Tibial nerve (tissue), 4 donors: ENCODE data around the gene MDN1.

Experiments
- EP300 ChIP-seq, 2 donors: sonication (generic); formaldehyde crosslinking; IDR thresholded peaks; one replicate each; pipeline ENCODE4 v1.6.1; 2017; ENCODE audit warnings: antibody characterized with exemption in 2 of 2, mild to moderate bottlenecking in 1 of 2
- TF ChIP-seq, protein P1 (sequence below), 5 experiments: fragments of 200-600 bp in 3 of 5; fragments of 450-650 bp in 2 of 5; sonication (generic) in 3 of 5; IDR thresholded peaks; one replicate each; pipeline ENCODE4 v1.5.1; 2016 to 2019; ENCODE audit warnings: antibody characterized with exemption in 5 of 5, mild to moderate bottlenecking in 3 of 5, moderate library complexity in 2 of 5

DNA sequence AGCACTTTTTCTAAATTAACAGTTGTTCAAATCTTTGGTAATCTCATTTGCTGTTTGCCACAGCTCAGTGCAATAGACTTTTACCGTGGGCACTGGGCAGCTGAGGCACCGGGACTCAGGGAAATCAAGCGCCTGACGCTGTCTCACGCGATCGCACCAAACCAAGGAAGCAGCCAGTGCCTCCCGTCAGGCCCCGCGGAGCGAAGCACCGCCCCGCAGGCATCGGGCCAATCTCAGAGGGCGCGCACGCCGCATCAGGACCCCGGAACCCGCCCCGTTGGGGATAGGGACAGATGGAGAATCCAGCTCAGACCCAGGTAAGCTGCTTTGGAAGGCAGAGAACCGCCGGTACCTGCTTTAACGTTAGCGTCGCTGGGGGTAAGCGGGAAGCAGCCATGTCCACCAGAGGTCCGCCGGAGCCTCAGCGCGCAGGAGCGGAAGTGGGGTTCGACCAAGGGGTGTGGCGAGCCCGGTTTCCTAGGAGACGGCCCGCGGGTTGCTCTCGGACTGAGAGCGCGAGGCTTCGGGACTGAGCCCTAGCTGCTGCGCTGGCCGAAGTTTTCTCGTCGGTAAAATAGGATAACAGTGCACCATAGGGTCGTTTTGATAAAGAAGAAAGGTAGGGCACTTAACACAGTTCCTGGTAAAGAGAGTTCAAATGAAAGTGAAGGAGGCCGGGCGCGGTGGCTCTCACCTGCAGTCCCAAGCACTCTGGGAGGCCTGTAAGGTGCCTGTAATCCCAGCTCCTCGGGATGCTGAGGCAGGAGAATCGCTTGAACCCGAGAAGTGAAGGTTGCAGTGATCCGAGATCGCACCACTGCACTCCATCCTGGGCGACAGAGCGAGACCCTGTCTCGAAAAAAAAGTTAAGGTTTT is 181.0 kb downstream of the MDN1 start, which contains the start of gene LYRM2:
- TF ChIP-seq, protein P1, sequence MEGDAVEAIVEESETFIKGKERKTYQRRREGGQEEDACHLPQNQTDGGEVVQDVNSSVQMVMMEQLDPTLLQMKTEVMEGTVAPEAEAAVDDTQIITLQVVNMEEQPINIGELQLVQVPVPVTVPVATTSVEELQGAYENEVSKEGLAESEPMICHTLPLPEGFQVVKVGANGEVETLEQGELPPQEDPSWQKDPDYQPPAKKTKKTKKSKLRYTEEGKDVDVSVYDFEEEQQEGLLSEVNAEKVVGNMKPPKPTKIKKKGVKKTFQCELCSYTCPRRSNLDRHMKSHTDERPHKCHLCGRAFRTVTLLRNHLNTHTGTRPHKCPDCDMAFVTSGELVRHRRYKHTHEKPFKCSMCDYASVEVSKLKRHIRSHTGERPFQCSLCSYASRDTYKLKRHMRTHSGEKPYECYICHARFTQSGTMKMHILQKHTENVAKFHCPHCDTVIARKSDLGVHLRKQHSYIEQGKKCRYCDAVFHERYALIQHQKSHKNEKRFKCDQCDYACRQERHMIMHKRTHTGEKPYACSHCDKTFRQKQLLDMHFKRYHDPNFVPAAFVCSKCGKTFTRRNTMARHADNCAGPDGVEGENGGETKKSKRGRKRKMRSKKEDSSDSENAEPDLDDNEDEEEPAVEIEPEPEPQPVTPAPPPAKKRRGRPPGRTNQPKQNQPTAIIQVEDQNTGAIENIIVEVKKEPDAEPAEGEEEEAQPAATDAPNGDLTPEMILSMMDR (IDR thresholded peaks at IDR 0.05) = peak in 4 of 5 experiments; percentile 5 to 66 (median 30)
- TF ChIP-seq EP300 (IDR thresholded peaks at IDR 0.05) = peak; percentile 82 to 98
